GM12878 (cell line): ENCODE results near the gene P2RY1. TPM values are rescaled to one million over a fixed set of nuclear protein-coding genes. Genes with fewer than 3 reads are reported as not detected.

Source experiments
- ATAC-seq: fragments of 200-7000 bp; cut with Tn5 transposase; 3 replicates; pipeline ENCODE4 v1.9.1; 2020; ENCODE audit warnings: mild to moderate bottlenecking, moderate library complexity
- BruUV-seq: library from RNA; stranded (reverse); fragments of 400-500 nt; replicated peaks from 2 replicates; lab custom pipeline; 2021; lab: Mats Ljungman, UMichigan
- CTCF ChIA-PET: fragments of 300-600 bp; sonication (Branson Sonifier 250); formaldehyde crosslinking; extraction: SDS; loops from one replicate; lab custom pipeline; 2021; ENCODE audit warnings: inconsistent platforms; lab: Yijun Ruan, JAX
- POLR2A ChIA-PET: fragments of 350-600 bp; formaldehyde crosslinking; extraction: SDS; loops from one replicate; lab custom pipeline; 2021; ENCODE audit warnings: inconsistent platforms; lab: Charles Lee
- RAD21 ChIA-PET: fragments of 300-600 bp; sonication (Branson Sonifier 250); formaldehyde crosslinking; loops from one replicate; lab custom pipeline; 2023; ENCODE audit warnings: antibody characterized with exemption; ENCODE audit not compliant: unreplicated experiment; lab: Charles Lee
- SMC1A ChIA-PET: fragments of 300-600 bp; sonication (Branson Sonifier 250); formaldehyde crosslinking; loops from one replicate; lab custom pipeline; 2023; ENCODE audit not compliant: unreplicated experiment, uncharacterized antibody; lab: Charles Lee
- DNase-seq: peaks from one replicate; pipeline ENCODE4 v3.0.0-alpha.2; 2011; ENCODE audit warnings: low read depth, low spot score
- FAIRE-seq: peaks from 3 replicates; lab custom pipeline; 2011; peaks lifted over from hg19 to GRCh38; lab: Jason Lieb, UNC
- H2AFZ ChIP-seq: 2 replicates; pipeline ENCODE4 v1.6.0; 2011; ENCODE audit warnings: low read depth, low read length, control low read depth; ENCODE audit not compliant: control insufficient read depth
- H3K27ac ChIP-seq: 2 replicates; pipeline ENCODE4 v1.5.1; 2011; ENCODE audit warnings: control low read depth; ENCODE audit not compliant: control insufficient read depth, insufficient read depth
- H3K27me3 ChIP-seq, 2 experiments: replicated peaks in 1 of 2; 2 replicates each; pipeline versions ENCODE4 v1.6.0 to v1.6.1; 2011; ENCODE audit warnings: low read length in 1 of 2; ENCODE audit not compliant: control insufficient read depth in 2 of 2, insufficient read depth in 2 of 2
- H3K36me3 ChIP-seq, 2 experiments: 2 replicates each; pipeline ENCODE4 v1.5.1; 2011; ENCODE audit warnings: low read length in 1 of 2; ENCODE audit not compliant: control insufficient read depth in 2 of 2, insufficient read depth in 2 of 2
- H3K4me1 ChIP-seq: 2 replicates; pipeline ENCODE4 v1.6.1; 2011; ENCODE audit warnings: mild to moderate bottlenecking, low read length, moderate library complexity, mixed read lengths; ENCODE audit not compliant: control insufficient read depth, insufficient read depth
- H3K4me2 ChIP-seq: 2 replicates; pipeline ENCODE4 v1.6.0; 2011; ENCODE audit warnings: control low read depth; ENCODE audit not compliant: control insufficient read depth, insufficient read depth
- H3K4me3 ChIP-seq: fragments of 200-600 bp; sonication (generic); 2 replicates; pipeline ENCODE4 v1.5.1; 2016
- H3K79me2 ChIP-seq: 2 replicates; pipeline ENCODE4 v1.6.0; 2011; ENCODE audit warnings: low read length; ENCODE audit not compliant: control insufficient read depth, insufficient read depth
- H3K9ac ChIP-seq: 2 replicates; pipeline ENCODE4 v1.8.0; 2011; ENCODE audit warnings: low read length, control low read depth, mixed read lengths; ENCODE audit not compliant: control insufficient read depth, insufficient read depth
- H3K9me3 ChIP-seq: replicated peaks from 3 replicates; pipeline ENCODE4 v1.5.1; 2011; ENCODE audit warnings: mild to moderate bottlenecking, low read length; ENCODE audit not compliant: control insufficient read depth, insufficient read depth
- H4K20me1 ChIP-seq: 2 replicates; pipeline ENCODE4 v1.6.0; 2011; ENCODE audit not compliant: control insufficient read depth, insufficient read depth
- BMI1 ChIP-seq: fragments of 450-650 bp; IDR thresholded peaks from 2 replicates; pipeline ENCODE4 v1.6.1; 2016; ENCODE audit warnings: mild to moderate bottlenecking, moderate library complexity, borderline replicate concordance
- CBX3 ChIP-seq: fragments of 200-600 bp; sonication (generic); IDR thresholded peaks from 2 replicates; pipeline ENCODE4 v1.6.1; 2016; ENCODE audit warnings: low read depth, borderline replicate concordance
- EGR1 ChIP-seq, 2 experiments: IDR thresholded peaks; 1 replicate in 1 of 2; 2 replicates in 1 of 2; pipeline ENCODE4 v1.6.1; 2011 to 2012; ENCODE audit warnings: low read depth in 2 of 2, low read length in 2 of 2, borderline replicate concordance in 1 of 2, mild to moderate bottlenecking in 1 of 2, moderate library complexity in 1 of 2
- GATAD2B ChIP-seq: fragments of 450-650 bp; conservative IDR thresholded peaks from 2 replicates; pipeline ENCODE4 v1.6.1; 2017; ENCODE audit warnings: low read depth, mild to moderate bottlenecking, moderate library complexity
- IKZF2 ChIP-seq, 2 experiments: fragments of 450-650 bp; IDR thresholded peaks; 2 replicates each; pipeline ENCODE4 v1.6.1; 2017; ENCODE audit warnings: mild to moderate bottlenecking in 2 of 2, moderate library complexity in 2 of 2
- IRF4 ChIP-seq: IDR thresholded peaks from 2 replicates; pipeline ENCODE4 v1.6.1; 2011; ENCODE audit warnings: low read depth, low read length
- MAX ChIP-seq: IDR thresholded peaks from 2 replicates; pipeline ENCODE4 v1.6.1; 2012; ENCODE audit warnings: low read depth, low read length, improper control_type of control experiment
- NFIC ChIP-seq: IDR thresholded peaks from 2 replicates; pipeline ENCODE4 v1.6.1; 2012; ENCODE audit warnings: low read depth, mild to moderate bottlenecking, inconsistent platforms, low read length, moderate library complexity
- POU2F2 ChIP-seq: IDR thresholded peaks from 3 replicates; pipeline ENCODE4 v1.6.1; 2011; ENCODE audit warnings: low read depth, mild to moderate bottlenecking, low read length, borderline replicate concordance
- RBBP5 ChIP-seq: fragments of 200-600 bp; sonication (generic); conservative IDR thresholded peaks from 2 replicates; pipeline ENCODE4 v1.6.1; 2016
- SIN3A ChIP-seq: IDR thresholded peaks from 2 replicates; pipeline ENCODE4 v1.6.1; 2012; ENCODE audit warnings: low read depth, low read length, improper control_type of control experiment
- ZBTB40 ChIP-seq: fragments of 450-650 bp; IDR thresholded peaks from 2 replicates; pipeline ENCODE4 v1.6.1; 2016; ENCODE audit warnings: mild to moderate bottlenecking, moderate library complexity, borderline replicate concordance
- WGBS: methylation state at CpG from one replicate; pipeline ENCODE4 v1.1.6; 2016; ENCODE audit warnings: low lambda C conversion rate; ENCODE audit not compliant: insufficient replicate concordance, insufficient coverage; ENCODE audit errors: missing lambda C conversion rate; 5-methylcytosine and 5-hydroxymethylcytosine counted together
- in situ Hi-C: fragments of 300-500 bp; cut with MboI; formaldehyde crosslinking; loops from 9 replicates; pipeline ENCODE4 v1.14.3; 2018; ENCODE audit warnings: mixed read lengths
- intact Hi-C: fragments of 100-400 bp; cut with micrococcal nuclease; formaldehyde crosslinking; loops from one replicate; pipeline ENCODE4 v1.14.2; 2022; ENCODE audit not compliant: unreplicated experiment
- polyA plus RNA-seq, 11 experiments: library from polyadenylated mRNA; depleted of rRNA in 4 of 11; unstranded in 6 of 11; stranded (reverse) in 5 of 11; fragments of >200 nt; fragmentation: Nextera tagmentation in 4 of 11; fragmentation: Illumina TruSeq in 1 of 11; extraction: Ambion mirVana in 4 of 11; extraction: Trizol in 1 of 11; gene quantifications; 1 replicate in 1 of 11; 2 replicates in 10 of 11; pipeline versions ENCODE4 v1.2.1 to v1.2.3, GENCODE V29; 2011 to 2016; ENCODE audit warnings: inconsistent platforms in 2 of 11, missing spikeins in 2 of 11, low read depth in 1 of 11
- total RNA-seq, 4 experiments: library from RNA; depleted of rRNA in 3 of 4; stranded (reverse); fragments of >200 nt in 3 of 4; fragmentation: Illumina TruSeq in 1 of 4; extraction: Trizol in 1 of 4; gene quantifications; 2 replicates each; pipeline versions ENCODE4 v1.2.1 to v1.2.3, GENCODE V29; 2013 to 2021

Gene P2RY1
- total and polyA plus RNA-seq, 10 of the 15 experiments (the other 5 are each of a cell fraction or from before 2014, with no cell fraction given) = 0.01 to 3.4 (median 1.9) TPM

DNA sequence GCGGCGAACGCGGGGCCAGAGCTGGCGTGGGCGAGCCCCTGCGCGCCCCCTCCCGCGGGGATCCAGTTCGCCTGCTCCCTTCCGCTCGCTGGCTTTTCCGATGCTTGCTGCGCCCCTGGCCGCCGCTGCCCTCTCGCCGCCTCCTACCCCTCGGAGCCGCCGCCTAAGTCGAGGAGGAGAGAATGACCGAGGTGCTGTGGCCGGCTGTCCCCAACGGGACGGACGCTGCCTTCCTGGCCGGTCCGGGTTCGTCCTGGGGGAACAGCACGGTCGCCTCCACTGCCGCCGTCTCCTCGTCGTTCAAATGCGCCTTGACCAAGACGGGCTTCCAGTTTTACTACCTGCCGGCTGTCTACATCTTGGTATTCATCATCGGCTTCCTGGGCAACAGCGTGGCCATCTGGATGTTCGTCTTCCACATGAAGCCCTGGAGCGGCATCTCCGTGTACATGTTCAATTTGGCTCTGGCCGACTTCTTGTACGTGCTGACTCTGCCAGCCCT lies 721 bp downstream of the P2RY1 start:
- peak overlapping the region; percentile 65 for H3K4me3 ChIP-seq
- H3K27ac ChIP-seq = no peak overlapping the region
- ChIA-PET RAD21 (no interaction called here), POLR2A (no interaction called here), SMC1A (no interaction called here), CTCF (no interaction called here)
- ATAC-seq (peak; percentile 14), DNase-seq (no peak), FAIRE-seq (no peak)
- BruUV-seq = no TSS peak
- H2AFZ ChIP-seq = peak overlapping the region; percentile 43
- no peaks in the 10 kb centered on the region; a peak in 1 of 4 replicates for H3K27me3 ChIP-seq
- no peaks in the 10 kb centered on the region for H3K4me1 ChIP-seq
- 38% methylated on average over 30 of the region's 47 CpGs for WGBS
- H3K4me2 ChIP-seq = peak overlapping the region; percentile 95
- intact Hi-C loops (loop anchor here (10.0 kb wide), 1 partner anchor 361 kb away; no protein-coding TSS in a partner anchor), in situ Hi-C loops (no loop called here)
- H3K36me3 ChIP-seq = no peaks in the 10 kb centered on the region
- H3K79me2 ChIP-seq = peaks cover 3% of the 10 kb centered on the region
- H3K9me3 ChIP-seq = no peaks in the 10 kb centered on the region
- no peaks in the 10 kb centered on the region for H4K20me1 ChIP-seq
- TF ChIP-seq MAX = 0 out of 2 replicates have a peak, but pooled peaks have one; percentile 2
- TF ChIP-seq EGR1 (IDR thresholded peaks at IDR 0.05; ENCODE audit: borderline replicate concordance in 1 of 2, low read depth in 2 of 2, low read length in 2 of 2) = 0 out of 3 replicates have a peak, but pooled peaks of 1 of the 2 experiments have one; percentile 27
- no peak for TF ChIP-seq RBBP5
- H3K9ac ChIP-seq = no peak overlapping the region

GRCh38 chr3:152836269-152836668 lies 1.3 kb downstream of the P2RY1 start:
- no peak for ATAC-seq
- H3K4me2 ChIP-seq = peak overlapping the region; percentile 68
- no TSS peak for BruUV-seq
- whole genome bisulfite sequencing = 87% methylated on average over 14 of the region's 14 CpGs
- no peaks in the 10 kb centered on the region; a peak in 1 of 4 replicates for H3K27me3 ChIP-seq
- FAIRE-seq = no peak
- no peaks in the 10 kb centered on the region for H3K9me3 ChIP-seq
- in situ Hi-C loops = no loop called here
- POLR2A ChIA-PET = no interaction called here
- H3K4me3 ChIP-seq = peak overlapping the region; percentile 65; the same call in 1 of the 2 replicates
- CTCF ChIA-PET = no interaction called here
- TF ChIP-seq BMI1 (no peak), GATAD2B (no peak), SIN3A (no peak), CBX3 (no peak), NFIC (no peak), IKZF2 (IDR thresholded peaks at IDR 0.05) (no peak), ZBTB40 (no peak), POU2F2 (no peak), IRF4 (no peak)
- H3K36me3 ChIP-seq = no peaks in the 10 kb centered on the region
- DNase-seq = no peak
- H3K27ac ChIP-seq = no peak overlapping the region
- H3K9ac ChIP-seq = no peak overlapping the region
- H4K20me1 ChIP-seq = no peaks in the 10 kb centered on the region
- H3K4me1 ChIP-seq = no peaks in the 10 kb centered on the region
- H3K79me2 ChIP-seq = peaks cover 3% of the 10 kb centered on the region
- intact Hi-C loops = loop anchor here (10.0 kb wide), 1 partner anchor 361 kb away; no protein-coding TSS in a partner anchor
- SMC1A ChIA-PET = no interaction called here
- H2AFZ ChIP-seq = no peak overlapping the region
- RAD21 ChIA-PET = no interaction called here
